GM12891 (cell line): ENCODE results near the gene CLIP1.
"Not testable (repeated sequence)": the region's sequence is repeated elsewhere in the genome, so short reads cannot be mapped to it uniquely, and the experiment has no call there.

Experiments
- POLR2A ChIP-seq: IDR thresholded peaks from 2 replicates; pipeline ENCODE4 v1.6.1; 2011; ENCODE audit warnings: low read depth, low read length, control low read depth
- POLR2AphosphoS5 ChIP-seq: IDR thresholded peaks from 2 replicates; pipeline ENCODE4 v1.6.1; 2011; ENCODE audit warnings: low read depth, low read length, control low read depth
- POU2F2 ChIP-seq: IDR thresholded peaks from 2 replicates; pipeline ENCODE4 v1.6.1; 2011; ENCODE audit warnings: low read depth, mild to moderate bottlenecking, control low read depth, low read length, moderate library complexity

DNA sequence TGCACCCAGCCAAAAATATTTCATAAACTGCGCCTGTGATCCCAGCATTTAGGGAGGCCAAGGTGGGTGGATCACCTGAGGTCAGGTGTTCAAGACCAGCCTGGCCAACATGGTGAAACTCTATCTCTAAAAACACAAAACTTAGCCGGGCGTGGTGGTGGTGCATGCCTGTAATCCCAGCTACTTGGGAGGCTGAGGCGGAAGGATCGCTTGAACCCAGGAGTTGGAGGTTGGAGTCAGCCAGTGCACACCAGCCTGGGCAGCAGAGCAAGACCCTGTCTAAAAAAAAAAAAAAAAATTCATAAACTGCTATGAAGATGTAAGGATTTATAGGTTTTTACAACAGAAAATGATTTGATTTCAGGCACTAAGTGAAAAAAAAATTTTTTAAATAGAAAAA is 6.6 kb upstream of the CLIP1 start:
- not testable (repeated sequence) for TF ChIP-seq POLR2AphosphoS5, POLR2A, POU2F2
